GM12878 (cell line): ENCODE results near the gene LRP1B. TPM values are rescaled to one million over a fixed set of nuclear protein-coding genes. Genes with fewer than 3 reads are reported as not detected.

Experiments used
- ATAC-seq: fragments of 200-7000 bp; cut with Tn5 transposase; 3 replicates; pipeline ENCODE4 v1.9.1; 2020; ENCODE audit warnings: mild to moderate bottlenecking, moderate library complexity
- BruUV-seq: library from RNA; stranded (reverse); fragments of 400-500 nt; replicated peaks from 2 replicates; lab custom pipeline; 2021; lab: Mats Ljungman, UMichigan
- CTCF ChIA-PET: fragments of 300-600 bp; sonication (Branson Sonifier 250); formaldehyde crosslinking; extraction: SDS; loops from one replicate; lab custom pipeline; 2021; ENCODE audit warnings: inconsistent platforms; lab: Yijun Ruan, JAX
- POLR2A ChIA-PET: fragments of 350-600 bp; formaldehyde crosslinking; extraction: SDS; loops from one replicate; lab custom pipeline; 2021; ENCODE audit warnings: inconsistent platforms; lab: Charles Lee
- RAD21 ChIA-PET: fragments of 300-600 bp; sonication (Branson Sonifier 250); formaldehyde crosslinking; loops from one replicate; lab custom pipeline; 2023; ENCODE audit warnings: antibody characterized with exemption; ENCODE audit not compliant: unreplicated experiment; lab: Charles Lee
- SMC1A ChIA-PET: fragments of 300-600 bp; sonication (Branson Sonifier 250); formaldehyde crosslinking; loops from one replicate; lab custom pipeline; 2023; ENCODE audit not compliant: unreplicated experiment, uncharacterized antibody; lab: Charles Lee
- DNase-seq: peaks from one replicate; pipeline ENCODE4 v3.0.0-alpha.2; 2011; ENCODE audit warnings: low read depth, low spot score
- FAIRE-seq: peaks from 3 replicates; lab custom pipeline; 2011; peaks lifted over from hg19 to GRCh38; lab: Jason Lieb, UNC
- H2AFZ ChIP-seq: 2 replicates; pipeline ENCODE4 v1.6.0; 2011; ENCODE audit warnings: low read depth, low read length, control low read depth; ENCODE audit not compliant: control insufficient read depth
- H3K27ac ChIP-seq: 2 replicates; pipeline ENCODE4 v1.5.1; 2011; ENCODE audit warnings: control low read depth; ENCODE audit not compliant: control insufficient read depth, insufficient read depth
- H3K27me3 ChIP-seq, 2 experiments: replicated peaks in 1 of 2; 2 replicates each; pipeline versions ENCODE4 v1.6.0 to v1.6.1; 2011; ENCODE audit warnings: low read length in 1 of 2; ENCODE audit not compliant: control insufficient read depth in 2 of 2, insufficient read depth in 2 of 2
- H3K36me3 ChIP-seq, 2 experiments: 2 replicates each; pipeline ENCODE4 v1.5.1; 2011; ENCODE audit warnings: low read length in 1 of 2; ENCODE audit not compliant: control insufficient read depth in 2 of 2, insufficient read depth in 2 of 2
- H3K4me1 ChIP-seq: 2 replicates; pipeline ENCODE4 v1.6.1; 2011; ENCODE audit warnings: mild to moderate bottlenecking, low read length, moderate library complexity, mixed read lengths; ENCODE audit not compliant: control insufficient read depth, insufficient read depth
- H3K4me2 ChIP-seq: 2 replicates; pipeline ENCODE4 v1.6.0; 2011; ENCODE audit warnings: control low read depth; ENCODE audit not compliant: control insufficient read depth, insufficient read depth
- H3K4me3 ChIP-seq: fragments of 200-600 bp; sonication (generic); 2 replicates; pipeline ENCODE4 v1.5.1; 2016
- H3K79me2 ChIP-seq: 2 replicates; pipeline ENCODE4 v1.6.0; 2011; ENCODE audit warnings: low read length; ENCODE audit not compliant: control insufficient read depth, insufficient read depth
- H3K9ac ChIP-seq: 2 replicates; pipeline ENCODE4 v1.8.0; 2011; ENCODE audit warnings: low read length, control low read depth, mixed read lengths; ENCODE audit not compliant: control insufficient read depth, insufficient read depth
- H3K9me3 ChIP-seq: replicated peaks from 3 replicates; pipeline ENCODE4 v1.5.1; 2011; ENCODE audit warnings: mild to moderate bottlenecking, low read length; ENCODE audit not compliant: control insufficient read depth, insufficient read depth
- H4K20me1 ChIP-seq: 2 replicates; pipeline ENCODE4 v1.6.0; 2011; ENCODE audit not compliant: control insufficient read depth, insufficient read depth
- BCL11A ChIP-seq: IDR thresholded peaks from 2 replicates; pipeline ENCODE4 v1.6.1; 2011; ENCODE audit warnings: low read depth, low read length
- BMI1 ChIP-seq: fragments of 450-650 bp; IDR thresholded peaks from 2 replicates; pipeline ENCODE4 v1.6.1; 2016; ENCODE audit warnings: mild to moderate bottlenecking, moderate library complexity, borderline replicate concordance
- CHD1 ChIP-seq: IDR thresholded peaks from 2 replicates; pipeline ENCODE4 v1.6.1; 2012; ENCODE audit warnings: low read depth, low read length, improper control_type of control experiment
- FOXK2 ChIP-seq: fragments of 450-650 bp; IDR thresholded peaks from 2 replicates; pipeline ENCODE4 v1.6.1; 2017; ENCODE audit warnings: mild to moderate bottlenecking, moderate library complexity
- HCFC1 ChIP-seq: fragments of 150-350 bp; IDR thresholded peaks from 2 replicates; pipeline ENCODE4 v1.6.1; 2014; ENCODE audit warnings: low read length
- HDAC2 ChIP-seq: fragments of 200-600 bp; sonication (generic); IDR thresholded peaks from 2 replicates; pipeline ENCODE4 v1.6.1; 2017
- HDAC6 ChIP-seq: fragments of 200-600 bp; sonication (generic); IDR thresholded peaks from one replicate; pipeline ENCODE4 v1.8.0; 2017; ENCODE audit warnings: antibody characterized with exemption; ENCODE audit not compliant: unreplicated experiment
- IRF4 ChIP-seq: IDR thresholded peaks from 2 replicates; pipeline ENCODE4 v1.6.1; 2011; ENCODE audit warnings: low read depth, low read length
- LARP7 ChIP-seq: fragments of 450-650 bp; IDR thresholded peaks from 2 replicates; pipeline ENCODE4 v1.6.1; 2017; ENCODE audit warnings: mild to moderate bottlenecking
- MYC ChIP-seq: IDR thresholded peaks from 2 replicates; pipeline ENCODE4 v1.6.1; 2011; ENCODE audit warnings: mild to moderate bottlenecking, low read length, moderate library complexity, inconsistent platforms; ENCODE audit not compliant: insufficient read depth, insufficient replicate concordance, insufficient read length, severe bottlenecking
- NFYA ChIP-seq: IDR thresholded peaks from 2 replicates; pipeline ENCODE4 v1.6.1; 2011; ENCODE audit warnings: low read depth, mild to moderate bottlenecking, low read length, improper control_type of control experiment, borderline replicate concordance
- PAX5 ChIP-seq: IDR thresholded peaks from 2 replicates; pipeline ENCODE4 v1.6.1; 2011; ENCODE audit warnings: low read depth, low read length, borderline replicate concordance
- RAD51 ChIP-seq: fragments of 450-650 bp; IDR thresholded peaks from 2 replicates; pipeline ENCODE4 v1.6.1; 2016; ENCODE audit warnings: moderate library complexity, mild to moderate bottlenecking, inconsistent platforms
- SMC3 ChIP-seq: IDR thresholded peaks from 2 replicates; pipeline ENCODE4 v1.6.1; 2011; ENCODE audit warnings: low read length, improper control_type of control experiment, borderline replicate concordance
- SRF ChIP-seq, 2 experiments: IDR thresholded peaks; 2 replicates each; pipeline ENCODE4 v1.6.1; 2011; ENCODE audit warnings: low read depth in 2 of 2, low read length in 2 of 2, mild to moderate bottlenecking in 1 of 2, moderate library complexity in 1 of 2
- ZNF274 ChIP-seq: IDR thresholded peaks from one replicate; pipeline ENCODE4 v1.8.0; 2011; ENCODE audit not compliant: insufficient read length, insufficient read depth
- ZNF622 ChIP-seq: fragments of 450-650 bp; IDR thresholded peaks from 2 replicates; pipeline ENCODE4 v1.6.1; 2017; ENCODE audit warnings: mild to moderate bottlenecking, inconsistent platforms
- ZSCAN29 ChIP-seq: fragments of 450-650 bp; IDR thresholded peaks from 2 replicates; pipeline ENCODE4 v1.6.1; 2017; ENCODE audit warnings: mild to moderate bottlenecking, moderate library complexity
- WGBS: methylation state at CpG from one replicate; pipeline ENCODE4 v1.1.6; 2016; ENCODE audit warnings: low lambda C conversion rate; ENCODE audit not compliant: insufficient replicate concordance, insufficient coverage; ENCODE audit errors: missing lambda C conversion rate; 5-methylcytosine and 5-hydroxymethylcytosine counted together
- in situ Hi-C: fragments of 300-500 bp; cut with MboI; formaldehyde crosslinking; loops from 9 replicates; pipeline ENCODE4 v1.14.3; 2018; ENCODE audit warnings: mixed read lengths
- intact Hi-C: fragments of 100-400 bp; cut with micrococcal nuclease; formaldehyde crosslinking; loops from one replicate; pipeline ENCODE4 v1.14.2; 2022; ENCODE audit not compliant: unreplicated experiment
- polyA plus RNA-seq, 11 experiments: library from polyadenylated mRNA; depleted of rRNA in 4 of 11; unstranded in 6 of 11; stranded (reverse) in 5 of 11; fragments of >200 nt; fragmentation: Nextera tagmentation in 4 of 11; fragmentation: Illumina TruSeq in 1 of 11; extraction: Ambion mirVana in 4 of 11; extraction: Trizol in 1 of 11; gene quantifications; 1 replicate in 1 of 11; 2 replicates in 10 of 11; pipeline versions ENCODE4 v1.2.1 to v1.2.3, GENCODE V29; 2011 to 2016; ENCODE audit warnings: inconsistent platforms in 2 of 11, missing spikeins in 2 of 11, low read depth in 1 of 11
- total RNA-seq, 4 experiments: library from RNA; depleted of rRNA in 3 of 4; stranded (reverse); fragments of >200 nt in 3 of 4; fragmentation: Illumina TruSeq in 1 of 4; extraction: Trizol in 1 of 4; gene quantifications; 2 replicates each; pipeline versions ENCODE4 v1.2.1 to v1.2.3, GENCODE V29; 2013 to 2021
- TF ChIP-seq, protein P1 (sequence below): IDR thresholded peaks from 2 replicates; pipeline ENCODE4 v1.6.1; 2012; ENCODE audit warnings: improper control_type of control experiment, low read depth, low read length; ENCODE audit not compliant: insufficient replicate concordance
- TF ChIP-seq, protein P2 (sequence below): IDR thresholded peaks from 2 replicates; pipeline ENCODE4 v1.6.1; 2012; ENCODE audit warnings: low read length, inconsistent platforms

LRP1B gene
- total and polyA plus RNA-seq, 10 of the 15 experiments (the other 5 are each of a cell fraction or from before 2014, with no cell fraction given): under 0.01 to 0.06 (median 0.03) TPM; not detected in 5

DNA sequence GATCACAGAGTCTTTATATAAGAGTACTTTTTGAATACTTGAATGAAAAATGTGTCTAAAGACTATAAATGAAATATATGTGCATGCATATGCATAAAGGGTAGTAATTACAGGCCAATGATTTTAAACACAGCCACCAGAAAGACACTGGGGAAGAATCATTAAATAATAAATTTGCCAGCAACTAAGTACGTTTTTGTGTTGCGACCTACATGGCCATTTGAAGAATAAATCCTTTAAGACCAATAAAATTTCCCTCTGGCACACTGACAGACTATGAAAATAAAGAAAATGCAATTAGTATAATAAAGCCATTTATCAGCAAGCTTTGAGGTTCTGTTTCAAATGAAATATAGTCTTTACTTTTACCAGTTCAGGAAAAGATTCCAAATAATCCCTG is 1413.3 kb downstream of the LRP1B start:
- DNase-seq (no peak), FAIRE-seq (no peak), ATAC-seq (no peak)
- in situ Hi-C loops: no loop called here
- Histone ChIP-seq H3K27ac (no peak overlapping the region), H3K79me2 (no peaks in the 10 kb centered on the region), H3K4me2 (no peak overlapping the region), H3K4me3 (no peak overlapping the region), H3K9ac (no peak overlapping the region), H4K20me1 (no peaks in the 10 kb centered on the region), H3K4me1 (no peaks in the 10 kb centered on the region), H3K9me3 (no peaks in the 10 kb centered on the region), H2AFZ (no peak overlapping the region), H3K36me3 (no peaks in the 10 kb centered on the region), H3K27me3 (no peaks in the 10 kb centered on the region; a peak in 1 of 4 replicates)
- SMC1A ChIA-PET: no interaction called here
- POLR2A ChIA-PET: no interaction called here
- TF ChIP-seq SMC3 (no peak), PAX5 (no peak), SRF (IDR thresholded peaks at IDR 0.05; ENCODE audit: low read depth in 2 of 2, low read length in 2 of 2) (no peak), FOXK2 (no peak), MYC (no peak), BMI1 (no peak), ZNF622 (no peak), HDAC2 (no peak), HCFC1 (no peak), LARP7 (no peak), RAD51 (no peak), ZNF274 (no peak), HDAC6 (no peak), IRF4 (no peak), ZSCAN29 (no peak), CHD1 (no peak), NFYA (no peak), BCL11A (no peak)
- TF ChIP-seq, protein P1, sequence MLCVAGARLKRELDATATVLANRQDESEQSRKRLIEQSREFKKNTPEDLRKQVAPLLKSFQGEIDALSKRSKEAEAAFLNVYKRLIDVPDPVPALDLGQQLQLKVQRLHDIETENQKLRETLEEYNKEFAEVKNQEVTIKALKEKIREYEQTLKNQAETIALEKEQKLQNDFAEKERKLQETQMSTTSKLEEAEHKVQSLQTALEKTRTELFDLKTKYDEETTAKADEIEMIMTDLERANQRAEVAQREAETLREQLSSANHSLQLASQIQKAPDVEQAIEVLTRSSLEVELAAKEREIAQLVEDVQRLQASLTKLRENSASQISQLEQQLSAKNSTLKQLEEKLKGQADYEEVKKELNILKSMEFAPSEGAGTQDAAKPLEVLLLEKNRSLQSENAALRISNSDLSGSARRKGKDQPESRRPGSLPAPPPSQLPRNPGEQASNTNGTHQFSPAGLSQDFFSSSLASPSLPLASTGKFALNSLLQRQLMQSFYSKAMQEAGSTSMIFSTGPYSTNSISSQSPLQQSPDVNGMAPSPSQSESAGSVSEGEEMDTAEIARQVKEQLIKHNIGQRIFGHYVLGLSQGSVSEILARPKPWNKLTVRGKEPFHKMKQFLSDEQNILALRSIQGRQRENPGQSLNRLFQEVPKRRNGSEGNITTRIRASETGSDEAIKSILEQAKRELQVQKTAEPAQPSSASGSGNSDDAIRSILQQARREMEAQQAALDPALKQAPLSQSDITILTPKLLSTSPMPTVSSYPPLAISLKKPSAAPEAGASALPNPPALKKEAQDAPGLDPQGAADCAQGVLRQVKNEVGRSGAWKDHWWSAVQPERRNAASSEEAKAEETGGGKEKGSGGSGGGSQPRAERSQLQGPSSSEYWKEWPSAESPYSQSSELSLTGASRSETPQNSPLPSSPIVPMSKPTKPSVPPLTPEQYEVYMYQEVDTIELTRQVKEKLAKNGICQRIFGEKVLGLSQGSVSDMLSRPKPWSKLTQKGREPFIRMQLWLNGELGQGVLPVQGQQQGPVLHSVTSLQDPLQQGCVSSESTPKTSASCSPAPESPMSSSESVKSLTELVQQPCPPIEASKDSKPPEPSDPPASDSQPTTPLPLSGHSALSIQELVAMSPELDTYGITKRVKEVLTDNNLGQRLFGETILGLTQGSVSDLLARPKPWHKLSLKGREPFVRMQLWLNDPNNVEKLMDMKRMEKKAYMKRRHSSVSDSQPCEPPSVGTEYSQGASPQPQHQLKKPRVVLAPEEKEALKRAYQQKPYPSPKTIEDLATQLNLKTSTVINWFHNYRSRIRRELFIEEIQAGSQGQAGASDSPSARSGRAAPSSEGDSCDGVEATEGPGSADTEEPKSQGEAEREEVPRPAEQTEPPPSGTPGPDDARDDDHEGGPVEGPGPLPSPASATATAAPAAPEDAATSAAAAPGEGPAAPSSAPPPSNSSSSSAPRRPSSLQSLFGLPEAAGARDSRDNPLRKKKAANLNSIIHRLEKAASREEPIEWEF: no peak
- TF ChIP-seq, protein P2, sequence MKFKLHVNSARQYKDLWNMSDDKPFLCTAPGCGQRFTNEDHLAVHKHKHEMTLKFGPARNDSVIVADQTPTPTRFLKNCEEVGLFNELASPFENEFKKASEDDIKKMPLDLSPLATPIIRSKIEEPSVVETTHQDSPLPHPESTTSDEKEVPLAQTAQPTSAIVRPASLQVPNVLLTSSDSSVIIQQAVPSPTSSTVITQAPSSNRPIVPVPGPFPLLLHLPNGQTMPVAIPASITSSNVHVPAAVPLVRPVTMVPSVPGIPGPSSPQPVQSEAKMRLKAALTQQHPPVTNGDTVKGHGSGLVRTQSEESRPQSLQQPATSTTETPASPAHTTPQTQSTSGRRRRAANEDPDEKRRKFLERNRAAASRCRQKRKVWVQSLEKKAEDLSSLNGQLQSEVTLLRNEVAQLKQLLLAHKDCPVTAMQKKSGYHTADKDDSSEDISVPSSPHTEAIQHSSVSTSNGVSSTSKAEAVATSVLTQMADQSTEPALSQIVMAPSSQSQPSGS: no peak
- RAD21 ChIA-PET: no interaction called here
- WGBS: 18% methylated on average over 2 of the region's 2 CpGs
- intact Hi-C loops: no loop called here
- BruUV-seq: no TSS peak
- CTCF ChIA-PET: no interaction called here
